ENCODE results near the gene TTC9C.
"Not testable (repeated sequence)": the region's sequence is repeated elsewhere in the genome, so short reads cannot be mapped to it uniquely, and the experiment has no call there.

DNA sequence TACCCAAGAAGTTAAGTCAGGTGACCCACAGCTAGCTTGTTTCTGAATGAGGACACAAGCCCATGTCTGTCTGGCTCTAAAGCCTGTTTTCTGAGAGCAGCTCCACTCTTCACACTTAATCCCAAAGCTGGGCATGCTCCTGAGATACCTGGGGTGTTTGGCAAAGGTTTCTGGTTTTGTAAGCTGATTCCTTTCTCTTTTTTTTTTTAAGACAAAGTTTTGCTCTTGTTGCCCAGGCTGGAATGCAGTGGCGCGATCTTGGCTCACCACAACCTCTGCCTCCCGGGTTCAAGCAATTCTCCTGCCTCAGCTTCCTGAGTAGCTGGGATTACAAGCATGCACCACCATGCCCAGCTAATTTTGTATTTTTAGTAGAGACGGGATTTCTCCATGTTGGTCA, 34.7 kb upstream of the TTC9C start:
- TF ChIP-seq POLR2AphosphoS5, CTCF (IDR thresholded peaks at IDR 0.05): not testable (repeated sequence)

Data from breast epithelium (tissue), 3 donors.